Type B pancreatic cell (in vitro differentiated cells): Measurements from ENCODE around the gene ATP1B1. TPM values are rescaled to one million over a fixed set of nuclear protein-coding genes. Genes with fewer than 3 reads are reported as not detected.

ENCODE experiments used
- DNase-seq: peaks from one replicate; pipeline ENCODE4 v3.0.0; 2021; ENCODE audit warnings: mixed read lengths; ENCODE audit not compliant: unreplicated experiment; ENCODE audit errors: extremely low spot score
- H3K27ac Mint-ChIP-seq: 2 replicates; pipeline ENCODE4 v1.8.0; 2021; ENCODE audit warnings: mild to moderate bottlenecking, mixed read lengths
- H3K27me3 Mint-ChIP-seq: 2 replicates; pipeline ENCODE4 v1.8.0; 2021; ENCODE audit warnings: mixed read lengths
- H3K36me3 Mint-ChIP-seq: 2 replicates; pipeline ENCODE4 v1.8.0; 2021; ENCODE audit warnings: mixed read lengths
- H3K4me1 Mint-ChIP-seq: one replicate; pipeline ENCODE4 v1.8.0; 2021; ENCODE audit warnings: mixed read lengths; ENCODE audit not compliant: unreplicated experiment
- H3K4me3 Mint-ChIP-seq: 2 replicates; pipeline ENCODE4 v1.8.0; 2021; ENCODE audit warnings: mild to moderate bottlenecking, mixed read lengths
- H3K9me3 Mint-ChIP-seq: 2 replicates; pipeline ENCODE4 v1.8.0; 2021; ENCODE audit warnings: mixed read lengths
- total RNA-seq: library from RNA; stranded (reverse); gene quantifications from 2 replicates; pipeline ENCODE4 v1.2.1, GENCODE V29; 2021; ENCODE audit warnings: low replicate concordance
- TF ChIP-seq, protein P1 (sequence below): fragments of 200-600 bp; sonication (generic); conservative IDR thresholded peaks from 2 replicates; pipeline ENCODE4 v1.5.0; 2021; ENCODE audit warnings: antibody characterized with exemption, mild to moderate bottlenecking

ATP1B1 gene
- total RNA-seq, 1 donor from 2014 or later = 237 TPM

GRCh38 chr1:169129109-169129784, 22.8 kb downstream of the ATP1B1 start:
- DNase-seq = no peak
- Mint-ChIP-seq H3K27ac (peak overlapping the region; percentile 37), H3K9me3 (no peaks in the 10 kb centered on the region), H3K27me3 (no peaks in the 10 kb centered on the region), H3K4me3 (no peak overlapping the region), H3K36me3 (peaks cover 63% of the 10 kb centered on the region), H3K4me1 (peaks cover 10% of the 10 kb centered on the region)
- TF ChIP-seq, protein P1, sequence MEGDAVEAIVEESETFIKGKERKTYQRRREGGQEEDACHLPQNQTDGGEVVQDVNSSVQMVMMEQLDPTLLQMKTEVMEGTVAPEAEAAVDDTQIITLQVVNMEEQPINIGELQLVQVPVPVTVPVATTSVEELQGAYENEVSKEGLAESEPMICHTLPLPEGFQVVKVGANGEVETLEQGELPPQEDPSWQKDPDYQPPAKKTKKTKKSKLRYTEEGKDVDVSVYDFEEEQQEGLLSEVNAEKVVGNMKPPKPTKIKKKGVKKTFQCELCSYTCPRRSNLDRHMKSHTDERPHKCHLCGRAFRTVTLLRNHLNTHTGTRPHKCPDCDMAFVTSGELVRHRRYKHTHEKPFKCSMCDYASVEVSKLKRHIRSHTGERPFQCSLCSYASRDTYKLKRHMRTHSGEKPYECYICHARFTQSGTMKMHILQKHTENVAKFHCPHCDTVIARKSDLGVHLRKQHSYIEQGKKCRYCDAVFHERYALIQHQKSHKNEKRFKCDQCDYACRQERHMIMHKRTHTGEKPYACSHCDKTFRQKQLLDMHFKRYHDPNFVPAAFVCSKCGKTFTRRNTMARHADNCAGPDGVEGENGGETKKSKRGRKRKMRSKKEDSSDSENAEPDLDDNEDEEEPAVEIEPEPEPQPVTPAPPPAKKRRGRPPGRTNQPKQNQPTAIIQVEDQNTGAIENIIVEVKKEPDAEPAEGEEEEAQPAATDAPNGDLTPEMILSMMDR = no peak

GRCh38 chr1:169130683-169131082, 24.2 kb downstream of the ATP1B1 start:
- no peaks in the 10 kb centered on the region for H3K9me3 Mint-ChIP-seq
- no peak for DNase-seq
- no peak overlapping the region for H3K4me3 Mint-ChIP-seq
- H3K27ac Mint-ChIP-seq = peak overlapping the region; percentile 24
- peaks cover 10% of the 10 kb centered on the region for H3K4me1 Mint-ChIP-seq
- peaks cover 50% of the 10 kb centered on the region for H3K36me3 Mint-ChIP-seq
- no peaks in the 10 kb centered on the region for H3K27me3 Mint-ChIP-seq
- TF ChIP-seq, protein P1 = no peak

- Mint-ChIP-seq H3K4me1 (peaks cover 10% of the 10 kb centered on the region), H3K4me3 (no peak overlapping the region), H3K27ac (peak overlapping the region; percentile 37), H3K36me3 (peaks cover 43% of the 10 kb centered on the region), H3K9me3 (no peaks in the 10 kb centered on the region), H3K27me3 (no peaks in the 10 kb centered on the region)
- DNase-seq = no peak
- TF ChIP-seq, protein P1 = no peak
Measured at GRCh38 chr1:169132512-169133227, 26.2 kb downstream of the ATP1B1 start.

- Mint-ChIP-seq H3K4me1 (peaks cover 10% of the 10 kb centered on the region), H3K9me3 (no peaks in the 10 kb centered on the region), H3K4me3 (no peak overlapping the region), H3K27me3 (no peaks in the 10 kb centered on the region), H3K36me3 (peaks cover 38% of the 10 kb centered on the region), H3K27ac (no peak overlapping the region)
- TF ChIP-seq, protein P1 = no peak
- no peak for DNase-seq
Measured at GRCh38 chr1:169133228-169133576, 26.7 kb downstream of the ATP1B1 start.

DNA sequence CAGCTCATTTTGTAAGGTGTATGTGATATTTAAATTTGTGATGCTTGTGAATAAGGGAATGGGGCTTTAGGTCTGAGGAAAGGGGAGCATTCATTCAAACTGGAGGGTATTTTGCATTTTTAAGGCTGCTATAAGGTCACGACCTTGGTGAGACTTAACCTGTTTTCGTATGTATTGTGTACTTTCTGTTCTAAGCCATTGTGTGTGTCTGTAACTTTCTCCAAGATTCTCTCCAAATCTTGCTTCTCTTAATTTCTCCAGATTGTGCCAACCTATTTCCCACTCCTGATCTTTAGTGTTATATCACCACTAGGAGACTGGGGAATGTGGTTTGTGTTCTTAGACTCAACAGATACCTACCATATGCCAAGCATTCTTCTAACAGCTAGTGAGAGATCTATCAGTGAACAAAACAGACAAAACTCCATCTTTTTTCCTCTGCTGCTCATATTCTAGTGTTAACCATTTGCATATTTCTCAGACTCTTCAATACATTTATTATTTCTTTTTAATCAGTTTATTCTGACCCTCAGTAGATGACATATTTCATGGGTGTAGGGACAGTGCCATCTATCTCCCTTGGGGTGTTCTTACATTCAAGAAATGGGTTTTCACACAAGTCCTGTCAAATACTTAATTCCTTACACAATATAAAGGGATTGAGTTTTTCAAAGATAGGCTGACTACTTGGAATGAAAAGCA, 27.5 kb downstream of the ATP1B1 start:
- Mint-ChIP-seq H3K27me3 (no peaks in the 10 kb centered on the region), H3K4me3 (no peak overlapping the region), H3K9me3 (no peaks in the 10 kb centered on the region), H3K27ac (no peak overlapping the region), H3K4me1 (peaks cover 10% of the 10 kb centered on the region), H3K36me3 (peaks cover 30% of the 10 kb centered on the region)
- no peak for DNase-seq
- TF ChIP-seq, protein P1 = no peak
